Measurements from ENCODE around the gene PRPF40B. TPM values are rescaled to one million over a fixed set of nuclear protein-coding genes. Genes with fewer than 3 reads are reported as not detected.
A peak's percentile ranks its signal among the peaks of the same experiment; 100 is the strongest.

The PRPF40B gene
- total and polyA plus RNA-seq, 4 donors, result 11.1 to 42.2 (median 28.3) TPM

DNA sequence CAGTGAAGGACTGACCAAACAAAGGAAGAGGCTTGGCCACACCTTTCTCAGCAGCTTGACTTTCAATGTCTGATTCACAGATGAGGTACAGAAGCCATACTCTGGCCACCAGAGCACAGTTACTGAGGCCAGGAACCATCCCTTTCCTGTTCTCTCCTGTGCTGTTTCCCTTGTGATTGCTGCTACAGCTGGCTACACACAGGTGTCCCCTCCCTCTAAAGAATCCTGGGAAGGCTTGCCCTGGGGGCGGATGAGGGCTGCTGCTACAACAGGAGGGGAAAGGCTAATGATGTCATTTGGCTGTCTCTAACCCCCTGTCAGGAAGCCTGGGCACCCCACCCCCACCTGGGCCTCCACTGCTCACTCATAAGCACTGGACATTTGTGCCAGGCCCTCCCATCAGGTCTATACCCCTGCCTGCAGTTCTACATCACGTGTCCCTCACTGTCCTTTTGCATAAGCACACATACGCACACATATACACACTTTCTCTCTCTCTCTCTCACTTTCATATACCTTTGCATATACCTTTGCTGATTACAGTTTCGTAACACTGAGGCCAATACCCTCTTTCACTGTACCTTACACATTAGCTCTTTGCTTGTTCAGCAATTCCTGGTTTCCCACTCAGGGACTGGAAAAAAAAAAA lies 41.4 kb downstream of the PRPF40B start:
- Histone ChIP-seq H3K36me3 (ENCODE audit: control insufficient read depth, insufficient read depth, low read length) (peaks cover 5% of the 10 kb centered on the region), H3K9me3 (ENCODE audit: control insufficient read depth, insufficient read depth, low read length) (no peaks in the 10 kb centered on the region), H3K4me1 (ENCODE audit: control insufficient read depth, insufficient read depth, low read length) (peaks cover 21% of the 10 kb centered on the region), H3K4me3 (ENCODE audit: low read depth, low read length) (no peak overlapping the region), H3K27ac (ENCODE audit: low read depth, low read length) (no peak overlapping the region), H3K27me3 (ENCODE audit: control insufficient read depth, insufficient read depth, low read length) (no peaks in the 10 kb centered on the region)
- WGBS (ENCODE audit: insufficient coverage), result 96% methylated on average over 3 of the region's 4 CpGs
- no peak for DNase-seq (ENCODE audit: low read depth in 4 of 6, low spot score in 6 of 6)

DNA sequence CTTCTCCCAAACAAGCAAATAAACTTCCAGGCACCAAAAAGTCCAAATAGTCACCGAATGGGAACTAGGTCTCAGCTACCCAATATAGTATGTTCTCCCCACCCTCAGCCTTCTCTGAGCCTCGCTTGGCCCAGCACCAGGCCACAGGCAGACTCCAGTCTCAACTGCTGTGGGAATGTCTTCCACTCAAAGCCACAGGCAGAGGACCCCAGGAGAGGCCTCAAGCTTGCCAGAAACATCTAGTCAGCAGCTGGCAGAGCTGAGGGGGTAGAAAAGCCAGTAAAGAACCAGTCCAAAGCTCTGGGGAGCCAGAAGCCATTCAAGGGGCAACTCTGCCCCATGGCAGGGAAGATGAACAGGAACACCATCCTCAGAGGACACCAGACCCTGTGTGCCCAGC lies 42.0 kb downstream of the PRPF40B start:
- peaks cover 4% of the 10 kb centered on the region for H3K36me3 ChIP-seq (ENCODE audit: control insufficient read depth, insufficient read depth, low read length)
- no peak overlapping the region for H3K4me3 ChIP-seq (ENCODE audit: low read depth, low read length)
- WGBS (ENCODE audit: insufficient coverage), result 75% methylated on average over 2 of the region's 2 CpGs
- no peak for DNase-seq (ENCODE audit: low read depth in 4 of 6, low spot score in 6 of 6)
- no peaks in the 10 kb centered on the region for H3K9me3 ChIP-seq (ENCODE audit: control insufficient read depth, insufficient read depth, low read length)
- peaks cover 21% of the 10 kb centered on the region for H3K4me1 ChIP-seq (ENCODE audit: control insufficient read depth, insufficient read depth, low read length)
- no peak overlapping the region for H3K27ac ChIP-seq (ENCODE audit: low read depth, low read length)
- H3K27me3 ChIP-seq (ENCODE audit: control insufficient read depth, insufficient read depth, low read length), result no peaks in the 10 kb centered on the region

DNA sequence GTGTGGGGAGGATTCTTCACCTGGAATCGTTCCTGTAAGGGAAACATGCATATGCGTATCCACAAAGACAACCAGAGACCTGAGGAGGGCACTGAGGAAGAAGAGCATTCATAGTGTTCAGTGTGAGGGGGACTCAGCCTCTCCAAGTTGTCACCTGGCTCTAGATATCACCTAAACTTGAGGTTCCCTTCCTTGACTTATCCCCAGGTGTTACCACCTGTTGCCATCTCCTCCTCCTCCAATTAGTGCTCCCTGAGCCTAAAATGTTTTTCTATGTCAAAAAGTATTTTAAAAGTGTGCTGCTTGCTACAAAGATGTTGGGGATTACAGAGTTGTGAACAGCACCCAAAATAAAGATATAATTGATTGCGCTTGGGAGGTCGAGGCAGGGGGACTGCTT lies 42.8 kb downstream of the PRPF40B start:
- H3K36me3 ChIP-seq (ENCODE audit: control insufficient read depth, insufficient read depth, low read length), result no peaks in the 10 kb centered on the region
- peaks cover 27% of the 10 kb centered on the region for H3K4me1 ChIP-seq (ENCODE audit: control insufficient read depth, insufficient read depth, low read length)
- no peaks in the 10 kb centered on the region for H3K27me3 ChIP-seq (ENCODE audit: control insufficient read depth, insufficient read depth, low read length)
- DNase-seq (ENCODE audit: low read depth in 4 of 6, low spot score in 6 of 6), result no peak
- H3K4me3 ChIP-seq (ENCODE audit: low read depth, low read length), result no peak overlapping the region
- H3K27ac ChIP-seq (ENCODE audit: low read depth, low read length), result no peak overlapping the region
- H3K9me3 ChIP-seq (ENCODE audit: control insufficient read depth, insufficient read depth, low read length), result no peaks in the 10 kb centered on the region
- WGBS (ENCODE audit: insufficient coverage), result no CpG with 5 or more reads among the region's 4 CpGs

DNA sequence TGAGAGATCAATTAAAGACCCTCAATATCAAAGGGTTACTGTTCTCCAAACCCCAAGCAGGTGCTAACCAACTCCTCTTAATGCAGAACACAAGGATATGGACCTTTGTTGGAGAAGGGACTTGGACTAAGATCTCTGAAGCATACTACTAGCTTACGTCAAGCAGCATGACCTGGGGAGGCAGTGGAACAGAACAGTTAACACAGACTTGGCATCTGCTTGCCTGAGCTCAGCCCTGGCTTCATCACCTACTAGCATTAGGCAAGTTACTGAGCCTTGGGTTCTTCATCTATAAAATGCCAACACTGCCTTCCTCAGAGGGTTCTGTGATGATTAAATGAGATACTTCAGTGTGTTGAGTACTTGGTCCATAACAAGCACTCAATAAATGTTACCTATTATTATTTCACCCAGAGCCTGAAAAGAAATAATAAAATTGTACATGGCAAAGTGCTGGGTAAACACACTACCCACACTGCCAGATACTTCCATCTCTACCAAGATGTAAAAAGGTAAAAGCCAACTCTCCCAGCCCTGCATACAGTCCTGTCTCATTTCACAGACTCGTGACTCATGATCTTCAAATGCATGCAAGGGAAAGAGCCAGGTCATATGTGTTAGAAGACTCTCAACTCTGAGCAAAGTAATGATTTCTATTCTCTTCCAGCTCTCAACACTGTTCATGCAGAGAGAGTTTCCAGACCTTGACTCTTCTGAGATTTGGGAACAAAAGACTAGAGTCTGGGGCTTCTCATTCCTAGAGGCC lies 44.1 kb downstream of the PRPF40B start:
- peaks cover 36% of the 10 kb centered on the region for H3K4me1 ChIP-seq (ENCODE audit: control insufficient read depth, insufficient read depth, low read length)
- H3K27ac ChIP-seq (ENCODE audit: low read depth, low read length), result no peak overlapping the region

DNA sequence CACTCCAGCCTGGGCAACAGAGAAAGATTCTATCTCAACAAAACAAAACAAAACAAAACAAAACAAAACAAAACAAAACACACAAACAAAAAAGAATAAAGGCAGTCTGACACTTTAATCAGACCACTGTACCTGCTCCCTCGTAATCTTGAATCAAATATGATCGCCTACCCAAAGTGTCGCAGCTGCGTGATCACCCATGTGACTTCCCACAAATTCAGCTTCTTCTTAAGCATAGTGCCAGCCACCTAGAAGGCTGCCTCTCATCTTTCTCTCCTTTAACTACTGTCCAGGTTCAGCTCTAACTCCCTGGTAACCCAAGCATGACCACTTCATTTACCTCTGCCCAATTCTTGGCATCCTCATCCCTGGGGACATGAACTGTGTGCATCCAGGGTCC lies 46.4 kb downstream of the PRPF40B start:
- no peak overlapping the region for H3K27ac ChIP-seq (ENCODE audit: low read depth, low read length)
- DNase-seq (ENCODE audit: low read depth in 4 of 6, low spot score in 6 of 6), result no peak
- 94% methylated on average over 4 of the region's 4 CpGs for WGBS (ENCODE audit: insufficient coverage)
- H3K4me1 ChIP-seq (ENCODE audit: control insufficient read depth, insufficient read depth, low read length), result peaks cover 42% of the 10 kb centered on the region
- H3K36me3 ChIP-seq (ENCODE audit: control insufficient read depth, insufficient read depth, low read length), result no peaks in the 10 kb centered on the region
- no peak overlapping the region for H3K4me3 ChIP-seq (ENCODE audit: low read depth, low read length)
- H3K9me3 ChIP-seq (ENCODE audit: control insufficient read depth, insufficient read depth, low read length), result no peaks in the 10 kb centered on the region
- H3K27me3 ChIP-seq (ENCODE audit: control insufficient read depth, insufficient read depth, low read length), result no peaks in the 10 kb centered on the region

More for the DNA sequence above, 44.1 kb downstream of the PRPF40B start:
- Histone ChIP-seq H3K4me3 (ENCODE audit: low read depth, low read length) (no peak overlapping the region), H3K36me3 (ENCODE audit: control insufficient read depth, insufficient read depth, low read length) (no peaks in the 10 kb centered on the region), H3K9me3 (ENCODE audit: control insufficient read depth, insufficient read depth, low read length) (no peaks in the 10 kb centered on the region), H3K27me3 (ENCODE audit: control insufficient read depth, insufficient read depth, low read length) (no peaks in the 10 kb centered on the region)
- WGBS (ENCODE audit: insufficient coverage), result 60% methylated on average over 1 of the region's 2 CpGs
- DNase-seq (ENCODE audit: low read depth in 4 of 6, low spot score in 6 of 6), result no peak

DNA sequence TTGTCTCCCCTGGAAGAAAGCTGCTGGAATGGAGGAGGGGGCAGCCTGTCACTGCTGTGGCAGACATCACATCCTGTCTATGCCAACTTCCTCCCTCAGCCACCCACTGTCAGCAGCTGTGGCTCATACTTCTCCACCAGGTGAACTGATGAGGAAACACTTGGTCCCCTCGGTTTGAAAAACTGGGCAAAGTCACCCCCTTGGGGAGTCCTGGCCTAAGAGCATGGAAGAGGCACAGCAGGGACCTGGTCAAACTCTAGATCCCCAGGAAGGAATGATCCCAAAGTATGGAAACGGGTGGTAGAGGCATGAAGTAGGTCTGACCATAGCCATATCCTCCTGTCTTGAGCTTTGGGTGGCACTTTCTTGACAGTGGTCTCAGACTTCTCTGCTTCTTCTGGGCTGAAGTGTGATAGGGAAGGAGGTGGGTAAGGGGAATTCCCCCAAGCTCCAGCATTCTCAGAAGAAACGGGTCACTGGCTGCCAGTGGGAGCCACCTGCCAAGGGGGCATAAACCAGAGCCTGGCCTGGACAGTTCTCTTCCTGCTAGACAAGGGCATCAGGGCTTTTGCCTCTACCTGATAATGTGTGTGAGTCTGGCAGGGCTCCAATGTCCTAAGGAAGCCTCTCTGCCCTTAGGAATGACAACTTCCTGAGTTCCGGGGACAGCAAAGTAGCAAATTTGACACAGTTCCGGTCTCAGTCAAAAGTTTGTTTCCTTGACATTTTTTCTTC lies 47.8 kb downstream of the PRPF40B start:
- no peaks in the 10 kb centered on the region for H3K36me3 ChIP-seq (ENCODE audit: control insufficient read depth, insufficient read depth, low read length)
- 85% methylated on average over 5 of the region's 5 CpGs for WGBS (ENCODE audit: insufficient coverage)
- H3K4me1 ChIP-seq (ENCODE audit: control insufficient read depth, insufficient read depth, low read length), result peaks cover 42% of the 10 kb centered on the region
- H3K9me3 ChIP-seq (ENCODE audit: control insufficient read depth, insufficient read depth, low read length), result no peaks in the 10 kb centered on the region
- peak overlapping the region; percentile 93 for H3K27ac ChIP-seq (ENCODE audit: low read depth, low read length)
- DNase-seq (ENCODE audit: low read depth in 4 of 6, low spot score in 6 of 6), result no peak
- H3K4me3 ChIP-seq (ENCODE audit: low read depth, low read length), result no peak overlapping the region
- no peaks in the 10 kb centered on the region for H3K27me3 ChIP-seq (ENCODE audit: control insufficient read depth, insufficient read depth, low read length)

DNA sequence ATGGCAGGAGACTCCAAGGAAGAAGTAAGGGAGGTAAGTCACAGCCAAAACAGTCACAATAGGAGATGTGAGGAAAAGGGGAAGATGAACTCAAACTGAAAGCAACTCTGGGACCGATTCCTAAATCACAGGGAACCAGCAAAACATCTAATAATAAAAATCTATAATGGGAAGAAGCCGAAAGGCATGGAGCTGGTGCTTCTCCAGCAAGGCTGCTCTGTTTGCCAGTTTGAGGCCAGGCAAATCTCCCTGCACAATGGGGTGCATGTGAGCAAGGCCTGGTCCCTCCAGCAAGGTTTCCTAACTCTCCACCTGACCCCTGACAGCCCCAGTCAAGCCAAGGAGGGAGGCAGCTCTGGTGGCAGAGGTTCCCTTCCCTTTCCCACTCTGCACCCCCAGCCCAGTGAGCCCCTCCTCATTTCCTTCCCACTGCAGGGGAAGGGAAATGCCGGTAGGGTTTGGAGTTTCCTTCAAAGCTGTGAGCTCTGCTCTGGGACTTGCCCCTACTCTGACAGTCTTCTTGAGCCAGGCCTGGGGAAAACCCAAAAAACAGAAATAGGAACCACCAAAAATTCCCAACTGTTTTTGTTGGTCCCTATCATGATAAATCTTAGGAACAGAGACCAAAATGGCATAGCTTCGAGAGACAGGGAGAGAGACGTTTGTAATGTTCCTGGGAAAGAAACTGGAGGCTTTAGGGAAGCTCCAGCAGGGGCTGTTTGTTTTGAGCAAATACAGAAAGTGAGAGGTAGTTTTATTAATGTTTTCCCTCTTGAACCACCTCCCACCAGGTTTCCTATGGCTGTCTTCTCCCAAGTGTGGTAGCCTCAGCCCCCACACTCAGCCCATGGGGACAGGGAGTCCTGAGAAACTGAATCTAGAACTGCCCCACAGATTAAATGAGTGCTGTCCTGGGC lies 49.2 kb downstream of the PRPF40B start:
- peaks cover 42% of the 10 kb centered on the region for H3K4me1 ChIP-seq (ENCODE audit: control insufficient read depth, insufficient read depth, low read length)
- WGBS (ENCODE audit: insufficient coverage), result 80% methylated on average over 1 of the region's 5 CpGs

DNA sequence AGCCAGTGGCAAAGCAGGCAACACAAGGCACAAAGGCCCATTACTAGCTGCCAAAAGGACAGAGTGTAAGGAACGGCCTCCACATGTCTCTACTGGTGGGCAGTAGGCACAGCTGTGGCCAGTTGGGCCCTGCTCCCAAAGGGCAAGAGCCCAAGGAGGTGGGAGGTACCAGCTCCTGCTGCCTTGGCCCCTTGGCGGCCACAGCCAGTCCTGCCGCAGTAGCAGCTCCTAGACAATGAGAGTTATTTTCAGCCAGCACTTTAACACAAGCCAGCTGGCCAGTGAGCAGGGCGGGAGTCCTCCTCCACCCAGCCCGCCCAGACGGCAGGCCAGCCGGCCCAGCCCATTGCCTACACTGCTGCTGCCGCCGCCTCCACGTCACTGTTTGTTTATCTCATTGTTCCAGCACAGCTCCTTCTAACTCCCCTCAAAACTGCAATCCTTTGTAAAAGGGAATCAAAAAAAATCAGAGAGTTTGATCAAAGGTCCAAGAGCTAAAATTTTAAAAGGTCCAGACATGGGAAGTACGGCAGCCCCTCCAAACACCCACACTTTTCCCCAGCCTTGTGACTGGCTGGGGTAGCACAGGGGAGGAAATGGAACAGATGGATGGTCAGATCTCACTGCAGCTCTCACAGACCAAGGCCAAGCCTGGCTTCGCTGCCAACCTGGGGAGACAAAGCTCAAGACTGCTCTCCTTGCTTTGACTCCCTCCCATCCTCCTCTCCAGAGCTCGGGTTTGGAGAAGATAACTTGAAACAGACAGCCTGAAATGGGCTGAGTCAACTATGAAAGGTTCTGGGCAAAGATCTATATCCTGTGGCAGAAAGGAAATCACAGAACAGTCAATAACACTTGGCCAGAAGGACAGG lies 50.3 kb downstream of the PRPF40B start:
- Histone ChIP-seq H3K4me3 (ENCODE audit: low read depth, low read length) (peak overlapping the region; percentile 4), H3K9me3 (ENCODE audit: control insufficient read depth, insufficient read depth, low read length) (no peaks in the 10 kb centered on the region), H3K27ac (ENCODE audit: low read depth, low read length) (peak overlapping the region; percentile 93), H3K4me1 (ENCODE audit: control insufficient read depth, insufficient read depth, low read length) (peaks cover 42% of the 10 kb centered on the region), H3K36me3 (ENCODE audit: control insufficient read depth, insufficient read depth, low read length) (no peaks in the 10 kb centered on the region), H3K27me3 (ENCODE audit: control insufficient read depth, insufficient read depth, low read length) (no peaks in the 10 kb centered on the region)
- WGBS (ENCODE audit: insufficient coverage), result 10% methylated on average over 9 of the region's 13 CpGs
- peak; percentile 57 to 94 (median 70) for DNase-seq (ENCODE audit: low read depth in 4 of 6, low spot score in 6 of 6)

More for the DNA sequence above, 49.2 kb downstream of the PRPF40B start:
- H3K27ac ChIP-seq (ENCODE audit: low read depth, low read length), result peak overlapping the region; percentile 93
- H3K4me3 ChIP-seq (ENCODE audit: low read depth, low read length), result no peak overlapping the region
- DNase-seq (ENCODE audit: low read depth in 4 of 6, low spot score in 6 of 6), result no peak
- H3K9me3 ChIP-seq (ENCODE audit: control insufficient read depth, insufficient read depth, low read length), result no peaks in the 10 kb centered on the region
- H3K36me3 ChIP-seq (ENCODE audit: control insufficient read depth, insufficient read depth, low read length), result no peaks in the 10 kb centered on the region
- H3K27me3 ChIP-seq (ENCODE audit: control insufficient read depth, insufficient read depth, low read length), result no peaks in the 10 kb centered on the region

Data from spinal cord (tissue), 10 donors.